ENCODE results near the gene RGSL1.

Gene RGSL1

GRCh38 chr1:182555493-182555892, 105.5 kb downstream of the RGSL1 start:
- no peak for DNase-seq

GRCh38 chr1:182556279-182556678, 106.3 kb downstream of the RGSL1 start:
- no peak for DNase-seq

GRCh38 chr1:182560392-182560984, 110.5 kb downstream of the RGSL1 start:
- DNase-seq: no peak

- no peak for DNase-seq
These were observed 111.5 kb downstream of the RGSL1 start for GRCh38 chr1:182561456-182561855.

GRCh38 chr1:182563095-182563494, 113.1 kb downstream of the RGSL1 start:
- DNase-seq: no peak

GRCh38 chr1:182564406-182565004, 114.6 kb downstream of the RGSL1 start:
- no peak for DNase-seq

GRCh38 chr1:182565537-182565936, 115.6 kb downstream of the RGSL1 start:
- DNase-seq: no peak

- no peak for DNase-seq
These were observed 117.7 kb downstream of the RGSL1 start for GRCh38 chr1:182567629-182568028.

- no peak for DNase-seq
These were observed 118.8 kb downstream of the RGSL1 start for GRCh38 chr1:182568647-182569284.

- DNase-seq: no peak
These were observed 120.1 kb downstream of the RGSL1 start for GRCh38 chr1:182569939-182570610.

- no peak for DNase-seq
These were observed 120.6 kb downstream of the RGSL1 start for GRCh38 chr1:182570611-182570970.

GRCh38 chr1:182574156-182574555, 124.2 kb downstream of the RGSL1 start:
- DNase-seq: no peak

- no peak for DNase-seq
These were observed 125.7 kb downstream of the RGSL1 start for GRCh38 chr1:182575540-182576149.

- no peak for DNase-seq
These were observed 130.8 kb downstream of the RGSL1 start for GRCh38 chr1:182580736-182581135.

GRCh38 chr1:182584746-182585145, 134.8 kb downstream of the RGSL1 start:
- DNase-seq: no peak

GRCh38 chr1:182586380-182586779, 136.4 kb downstream of the RGSL1 start:
- DNase-seq: no peak

GRCh38 chr1:182587093-182587492, 137.1 kb downstream of the RGSL1 start:
- DNase-seq: no peak

- DNase-seq: no peak
These were observed 137.9 kb downstream of the RGSL1 start for GRCh38 chr1:182587666-182588499.

GRCh38 chr1:182588500-182589396, 138.8 kb downstream of the RGSL1 start, which contains the start of gene RNASEL:
RNASEL (minus strand) TSS chr1:182589256; CDS start chr1:182586806, 2,450 bp downstream.
- peak; percentile 90 for DNase-seq

- no peak for DNase-seq
These were observed 139.6 kb downstream of the RGSL1 start for GRCh38 chr1:182589520-182589919.

GRCh38 chr1:182589931-182590330, 140.0 kb downstream of the RGSL1 start:
- DNase-seq: no peak
